HepG2 (cell line): ENCODE results near the gene RB1. TPM values are rescaled to one million over a fixed set of nuclear protein-coding genes. Genes with fewer than 3 reads are reported as not detected.

ENCODE experiments used
- CBX2 ChIP-seq, 2 experiments: fragments of 200-600 bp in 1 of 2; sonication (generic); formaldehyde crosslinking in 1 of 2; IDR thresholded peaks; 2 replicates each; pipeline versions ENCODE4 v1.7.0 to v1.8.1; 2018 to 2022; ENCODE audit warnings: low read depth in 2 of 2, low read length in 1 of 2, mild to moderate bottlenecking in 1 of 2, missing genetic modification reagents in 1 of 2
- CENPT ChIP-seq: sonication (generic); formaldehyde crosslinking; IDR thresholded peaks from 2 replicates; pipeline ENCODE4 v1.8.0; 2022; ENCODE audit warnings: low read depth, mild to moderate bottlenecking, moderate library complexity, missing genetic modification reagents
- CHD4 ChIP-seq: fragments of 200-600 bp; sonication (generic); IDR thresholded peaks from 2 replicates; pipeline ENCODE4 v1.7.0; 2017; ENCODE audit warnings: mild to moderate bottlenecking, low read length, borderline replicate concordance
- CSRNP2 ChIP-seq: sonication (generic); formaldehyde crosslinking; conservative IDR thresholded peaks from 2 replicates; pipeline ENCODE4 v1.8.0; 2022; ENCODE audit warnings: low read depth, missing genetic modification reagents
- CTCF ChIP-seq: sonication (generic); formaldehyde crosslinking; IDR thresholded peaks from 2 replicates; pipeline ENCODE4 v1.5.0; 2020; ENCODE audit warnings: mild to moderate bottlenecking, missing genetic modification reagents, moderate library complexity
- EEA1 ChIP-seq: sonication (generic); formaldehyde crosslinking; IDR thresholded peaks from 2 replicates; pipeline ENCODE4 v1.5.1; 2020; ENCODE audit warnings: mild to moderate bottlenecking, missing genetic modification reagents, borderline replicate concordance
- ETV5 ChIP-seq: IDR thresholded peaks from 2 replicates; pipeline ENCODE4 v1.6.1; 2018; ENCODE audit warnings: missing biosample characterization, missing genetic modification reagents, inconsistent platforms, borderline replicate concordance
- FOXP1 ChIP-seq, 2 experiments: fragments of 450-650 bp in 1 of 2; IDR thresholded peaks; 2 replicates each; pipeline ENCODE4 v1.6.1; 2017 to 2018; ENCODE audit warnings: antibody characterized with exemption in 1 of 2
- HBP1 ChIP-seq: IDR thresholded peaks from 2 replicates; pipeline ENCODE4 v1.6.1; 2016; ENCODE audit warnings: low read depth, control low read depth
- MTA3 ChIP-seq: sonication (generic); formaldehyde crosslinking; IDR thresholded peaks from 2 replicates; pipeline ENCODE4 v1.4.0; 2020; ENCODE audit warnings: missing genetic modification reagents
- MXD1 ChIP-seq: sonication (generic); formaldehyde crosslinking; IDR thresholded peaks from 2 replicates; pipeline ENCODE4 v1.4.0; 2020; ENCODE audit warnings: mild to moderate bottlenecking, missing genetic modification reagents
- NFE2 ChIP-seq: sonication (generic); formaldehyde crosslinking; IDR thresholded peaks from 2 replicates; pipeline ENCODE4 v1.4.0; 2020; ENCODE audit warnings: missing genetic modification reagents
- NFRKB ChIP-seq: fragments of 450-650 bp; IDR thresholded peaks from 2 replicates; pipeline ENCODE4 v1.6.1; 2017
- NR3C1 ChIP-seq: sonication (generic); formaldehyde crosslinking; IDR thresholded peaks from 2 replicates; pipeline ENCODE4 v1.4.0; 2020; ENCODE audit warnings: missing genetic modification reagents
- POGZ ChIP-seq: sonication (generic); formaldehyde crosslinking; IDR thresholded peaks from 2 replicates; pipeline ENCODE4 v1.4.0; 2020; ENCODE audit warnings: mild to moderate bottlenecking, missing genetic modification reagents
- PRPF4 ChIP-seq: fragments of 200-400 bp; formaldehyde crosslinking; IDR thresholded peaks from 2 replicates; pipeline ENCODE4 v1.6.1; 2016; ENCODE audit warnings: low read length, low read depth; ENCODE audit not compliant: poor library complexity, severe bottlenecking
- TFDP1 ChIP-seq: IDR thresholded peaks from 2 replicates; pipeline ENCODE4 v1.6.1; 2016; ENCODE audit warnings: missing compliant biosample characterization, missing genetic modification reagents, borderline replicate concordance
- ZBTB20 ChIP-seq: sonication (generic); formaldehyde crosslinking; IDR thresholded peaks from 2 replicates; pipeline ENCODE4 v1.8.1; 2023; ENCODE audit warnings: missing genetic modification reagents, low read depth, mild to moderate bottlenecking, borderline replicate concordance
- ZNF550 ChIP-seq: sonication (generic); formaldehyde crosslinking; IDR thresholded peaks from 2 replicates; pipeline ENCODE4 v1.4.0; 2020; ENCODE audit warnings: mild to moderate bottlenecking, missing genetic modification reagents, borderline replicate concordance
- ZNF605 ChIP-seq: sonication (generic); formaldehyde crosslinking; IDR thresholded peaks from 2 replicates; pipeline ENCODE4 v1.8.0; 2022; ENCODE audit warnings: mild to moderate bottlenecking, missing genetic modification reagents
- ZNF749 ChIP-seq: sonication (generic); formaldehyde crosslinking; IDR thresholded peaks from 2 replicates; pipeline ENCODE4 v1.8.0; 2022; ENCODE audit warnings: mild to moderate bottlenecking, missing genetic modification reagents, moderate library complexity, borderline replicate concordance
- ZNF776 ChIP-seq: sonication (generic); formaldehyde crosslinking; IDR thresholded peaks from 2 replicates; pipeline ENCODE4 v1.4.0; 2020; ENCODE audit warnings: mild to moderate bottlenecking, missing genetic modification reagents
- ZNF788 ChIP-seq: sonication (generic); formaldehyde crosslinking; IDR thresholded peaks from 2 replicates; pipeline ENCODE4 v1.5.0; 2020; ENCODE audit warnings: mild to moderate bottlenecking, missing genetic modification reagents, borderline replicate concordance
- polyA plus RNA-seq, 8 experiments: library from polyadenylated mRNA; depleted of rRNA in 3 of 8; stranded (reverse) in 7 of 8; unstranded in 1 of 8; fragments of >200 nt; fragmentation: Illumina TruSeq in 4 of 8; extraction: Trizol in 4 of 8; gene quantifications; 2 replicates each; pipeline versions ENCODE4 v1.2.1 to v1.2.3, GENCODE V29; 2011 to 2016; ENCODE audit warnings: low read depth in 4 of 8, missing spikeins in 1 of 8, mixed read lengths in 1 of 8; ENCODE audit not compliant: insufficient read depth in 1 of 8
- total RNA-seq, 5 experiments: library from RNA; depleted of rRNA; stranded (reverse); fragments of >200 nt; fragmentation: Illumina TruSeq; extraction: Trizol; gene quantifications; 2 replicates each; pipeline ENCODE4 v1.2.3, GENCODE V29; 2016; ENCODE audit warnings: low read depth in 1 of 5

Gene RB1
- total and polyA plus RNA-seq, 2 of the 13 experiments (the other 11 are each of a cell fraction or from before 2014, with no cell fraction given): 15.6 to 23.7 TPM

GRCh38 chr13:48303359-48304142 is at the start of gene RB1 (continued):
- TF ChIP-seq CBX2 (IDR thresholded peaks at IDR 0.05; ENCODE audit: low read depth, low read length): no peak
- TF ChIP-seq CBX2 (CRISPR knock-in tag; IDR thresholded peaks at IDR 0.05; ENCODE audit: low read depth): no peak
- TF ChIP-seq ZNF550: no peak
- peak; percentile 26 for TF ChIP-seq MXD1 (CRISPR knock-in tag)
- TF ChIP-seq ZNF776: peak; percentile 52; the same call in 1 of the 2 replicates
- peak; percentile 71 for TF ChIP-seq POGZ (CRISPR knock-in tag)
- TF ChIP-seq TFDP1: peak; percentile 92; the same call in 1 of the 2 replicates
- TF ChIP-seq EEA1 (CRISPR knock-in tag): no peak
- no peak for TF ChIP-seq NFRKB
- TF ChIP-seq ZNF788 (CRISPR knock-in tag): no peak
- peak; percentile 80 for TF ChIP-seq ETV5 (CRISPR knock-in tag)
- no peak for TF ChIP-seq NFE2 (CRISPR knock-in tag)
- no peak for TF ChIP-seq CHD4
- TF ChIP-seq NR3C1: no peak
- TF ChIP-seq CSRNP2: 0 out of 2 replicates have a peak, but pooled peaks have one; percentile 37
- no peak for TF ChIP-seq MTA3 (CRISPR knock-in tag)
- TF ChIP-seq HBP1: peak; percentile 28; the same call in 1 of the 2 replicates
- TF ChIP-seq FOXP1 (IDR thresholded peaks at IDR 0.05): no peak
- TF ChIP-seq FOXP1 (CRISPR knock-in tag; IDR thresholded peaks at IDR 0.05): no peak
- no peak for TF ChIP-seq CENPT (CRISPR knock-in tag)
- TF ChIP-seq PRPF4: no peak
- 0 out of 2 replicates have a peak, but pooled peaks have one; percentile 33 for TF ChIP-seq ZNF749 (CRISPR knock-in tag)
- 0 out of 2 replicates have a peak, but pooled peaks have one; percentile 2 for TF ChIP-seq CTCF (CRISPR knock-in tag)
- peak; percentile 72 for TF ChIP-seq ZNF605 (CRISPR knock-in tag)
- no peak for TF ChIP-seq ZBTB20 (CRISPR knock-in tag)
